Measurements from ENCODE around the gene IL10RB. TPM values are rescaled to one million over a fixed set of nuclear protein-coding genes. Genes with fewer than 3 reads are reported as not detected.

The IL10RB gene
- total RNA-seq, 1 donor from 2014 or later = 49.1 TPM

DNA sequence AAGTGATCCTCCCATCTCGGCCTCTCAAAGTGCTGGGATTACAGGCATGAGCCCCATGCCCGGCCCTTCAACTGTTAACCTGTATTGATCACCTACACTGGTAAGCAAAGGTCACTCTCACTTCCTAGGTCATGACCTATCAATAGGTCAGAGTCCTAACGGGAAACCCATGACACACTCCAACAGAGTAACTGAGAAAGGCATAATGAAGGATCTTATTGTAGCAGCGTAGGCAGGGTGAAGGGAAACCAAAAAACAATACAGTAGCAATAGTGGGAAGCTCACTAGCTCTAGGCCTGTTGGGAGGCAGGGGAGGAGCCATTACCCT lies 39.1 kb downstream of the IL10RB start:
- Histone ChIP-seq H3K9me3 (no peaks in the 10 kb centered on the region), H3K4me3 (no peak overlapping the region), H3K27me3 (ENCODE audit: low read depth) (no peaks in the 10 kb centered on the region), H3K4me1 (peaks cover 20% of the 10 kb centered on the region), H3K27ac (no peak overlapping the region), H3K36me3 (no peaks in the 10 kb centered on the region)
- intact Hi-C loops (cut with DNase I) = no loop called here
- TF ChIP-seq, protein P1, sequence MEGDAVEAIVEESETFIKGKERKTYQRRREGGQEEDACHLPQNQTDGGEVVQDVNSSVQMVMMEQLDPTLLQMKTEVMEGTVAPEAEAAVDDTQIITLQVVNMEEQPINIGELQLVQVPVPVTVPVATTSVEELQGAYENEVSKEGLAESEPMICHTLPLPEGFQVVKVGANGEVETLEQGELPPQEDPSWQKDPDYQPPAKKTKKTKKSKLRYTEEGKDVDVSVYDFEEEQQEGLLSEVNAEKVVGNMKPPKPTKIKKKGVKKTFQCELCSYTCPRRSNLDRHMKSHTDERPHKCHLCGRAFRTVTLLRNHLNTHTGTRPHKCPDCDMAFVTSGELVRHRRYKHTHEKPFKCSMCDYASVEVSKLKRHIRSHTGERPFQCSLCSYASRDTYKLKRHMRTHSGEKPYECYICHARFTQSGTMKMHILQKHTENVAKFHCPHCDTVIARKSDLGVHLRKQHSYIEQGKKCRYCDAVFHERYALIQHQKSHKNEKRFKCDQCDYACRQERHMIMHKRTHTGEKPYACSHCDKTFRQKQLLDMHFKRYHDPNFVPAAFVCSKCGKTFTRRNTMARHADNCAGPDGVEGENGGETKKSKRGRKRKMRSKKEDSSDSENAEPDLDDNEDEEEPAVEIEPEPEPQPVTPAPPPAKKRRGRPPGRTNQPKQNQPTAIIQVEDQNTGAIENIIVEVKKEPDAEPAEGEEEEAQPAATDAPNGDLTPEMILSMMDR (IDR thresholded peaks at IDR 0.05) = no peak
- DNase-seq (no peak), ATAC-seq (no peak)

DNA sequence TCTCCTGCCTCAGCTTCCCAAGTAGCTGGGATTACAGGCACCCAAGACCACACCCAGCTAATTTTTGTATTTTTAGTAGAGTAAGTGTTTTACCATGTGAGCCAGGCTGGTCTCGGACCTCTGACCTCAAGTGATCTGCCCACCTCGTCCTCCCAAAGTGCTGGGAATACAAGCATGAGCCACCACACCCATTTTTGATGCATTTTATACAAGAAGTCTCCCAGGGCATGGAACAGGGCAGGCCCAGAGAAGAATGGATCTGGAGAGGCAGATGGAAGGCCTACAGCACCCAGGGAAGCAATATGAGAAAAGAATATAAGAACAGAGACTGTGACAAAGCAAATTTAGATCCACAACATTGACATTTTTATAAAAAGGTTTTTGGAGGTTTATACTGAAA lies 39.8 kb downstream of the IL10RB start:
- ATAC-seq = no peak
- no peaks in the 10 kb centered on the region for H3K27me3 ChIP-seq (ENCODE audit: low read depth)
- intact Hi-C loops (cut with DNase I) = no loop called here
- H3K36me3 ChIP-seq = no peaks in the 10 kb centered on the region
- TF ChIP-seq, protein P1 (IDR thresholded peaks at IDR 0.05) = no peak
- H3K4me1 ChIP-seq = peaks cover 14% of the 10 kb centered on the region
- no peaks in the 10 kb centered on the region for H3K9me3 ChIP-seq
- no peak for DNase-seq
- no peak overlapping the region for H3K4me3 ChIP-seq
- no peak overlapping the region for H3K27ac ChIP-seq

DNA sequence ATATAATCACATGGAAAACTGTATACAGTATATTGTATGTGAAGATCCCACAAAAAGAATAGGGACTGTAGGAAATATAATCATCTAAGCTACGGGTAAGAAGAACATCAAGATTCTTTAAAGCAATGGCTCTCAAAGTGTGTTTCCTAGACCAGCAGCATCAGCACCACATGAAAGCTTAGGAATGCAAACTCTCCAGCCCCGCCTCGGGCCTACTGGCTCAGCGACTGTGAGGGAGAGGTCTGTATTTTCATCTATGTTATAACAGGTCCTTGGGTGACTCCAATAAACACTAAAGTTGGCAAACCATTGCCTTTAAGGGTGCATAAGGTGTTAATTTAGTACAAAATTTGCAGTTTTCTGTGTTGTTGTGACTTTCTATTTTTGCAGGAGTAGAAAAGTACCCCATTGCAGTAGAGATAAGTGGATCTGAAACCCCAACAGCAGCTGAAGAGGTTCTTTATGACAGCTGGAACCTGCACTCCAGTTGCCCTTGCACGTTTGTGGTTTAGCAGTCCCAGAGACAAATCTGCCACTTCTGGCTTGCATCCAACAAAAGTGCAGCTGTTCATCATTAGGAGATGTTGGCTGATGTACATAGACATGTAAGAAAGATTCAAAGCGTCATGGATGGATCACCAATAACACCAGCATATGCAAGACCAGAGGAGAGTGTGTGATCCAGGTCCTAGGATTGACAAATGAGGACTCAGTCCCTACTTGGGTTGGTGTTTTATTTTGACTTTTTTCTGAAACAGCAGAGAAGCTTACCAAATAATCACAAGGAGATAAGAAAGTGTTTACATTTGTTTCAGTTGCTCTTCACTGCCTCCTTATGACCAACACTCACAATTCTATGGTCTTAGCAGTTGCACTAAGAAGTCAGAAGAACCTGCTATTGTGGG lies 42.7 kb downstream of the IL10RB start:
- Histone ChIP-seq H3K9me3 (no peaks in the 10 kb centered on the region), H3K4me1 (no peaks in the 10 kb centered on the region), H3K27ac (no peak overlapping the region), H3K4me3 (no peak overlapping the region), H3K27me3 (ENCODE audit: low read depth) (no peaks in the 10 kb centered on the region), H3K36me3 (no peaks in the 10 kb centered on the region)
- ATAC-seq (no peak), DNase-seq (no peak)
- intact Hi-C loops (cut with DNase I) = no loop called here
- TF ChIP-seq, protein P1 (IDR thresholded peaks at IDR 0.05) = no peak

DNA sequence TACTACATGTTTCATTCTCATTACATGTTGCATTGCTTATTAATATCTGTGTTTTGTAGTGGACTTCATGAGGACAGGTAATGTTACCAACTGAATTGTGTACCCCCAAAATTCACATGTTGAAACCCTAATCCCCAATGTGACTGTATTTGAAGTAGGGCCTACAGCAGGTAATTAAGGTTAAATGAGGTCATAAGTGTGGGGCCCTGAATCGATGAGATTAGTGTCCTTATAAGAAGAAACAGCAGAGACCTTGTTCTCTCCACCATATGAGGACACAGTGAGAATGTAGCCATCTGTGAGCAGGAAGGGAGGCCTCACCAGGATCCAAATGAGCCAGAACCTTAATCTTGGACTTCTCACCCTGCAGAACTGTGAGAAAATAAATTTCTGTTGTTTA lies 43.6 kb downstream of the IL10RB start:
- no peaks in the 10 kb centered on the region for H3K9me3 ChIP-seq
- H3K27me3 ChIP-seq (ENCODE audit: low read depth) = no peaks in the 10 kb centered on the region
- TF ChIP-seq, protein P1 (IDR thresholded peaks at IDR 0.05) = no peak
- H3K4me1 ChIP-seq = no peaks in the 10 kb centered on the region
- H3K36me3 ChIP-seq = no peaks in the 10 kb centered on the region
- no peak overlapping the region for H3K4me3 ChIP-seq
- ATAC-seq = no peak
- no peak overlapping the region for H3K27ac ChIP-seq
- no peak for DNase-seq
- intact Hi-C loops (cut with DNase I) = no loop called here

DNA sequence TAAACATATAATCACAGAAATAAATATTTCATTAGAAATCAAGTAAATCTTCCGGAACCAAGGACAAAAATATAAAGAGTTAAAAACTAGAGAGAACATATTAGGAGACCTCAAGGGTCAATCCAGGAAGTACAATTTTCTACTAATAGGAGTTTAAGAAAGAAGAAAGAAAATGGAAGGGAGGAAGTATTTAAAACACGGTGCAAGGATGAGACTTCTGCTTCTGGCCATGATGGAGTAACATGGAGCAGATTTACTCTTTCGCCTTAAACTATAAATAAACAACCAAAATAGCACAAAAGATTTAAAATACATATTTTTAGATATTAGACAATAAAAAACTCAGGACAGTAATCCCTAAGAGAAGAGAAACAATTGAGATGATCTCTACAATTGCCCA lies 46.0 kb downstream of the IL10RB start:
- no peaks in the 10 kb centered on the region for H3K4me1 ChIP-seq
- no peak overlapping the region for H3K4me3 ChIP-seq
- no peaks in the 10 kb centered on the region for H3K36me3 ChIP-seq
- TF ChIP-seq, protein P1 (IDR thresholded peaks at IDR 0.05) = no peak
- intact Hi-C loops (cut with DNase I) = no loop called here
- ATAC-seq = no peak
- no peak for DNase-seq
- H3K27me3 ChIP-seq (ENCODE audit: low read depth) = no peaks in the 10 kb centered on the region
- H3K9me3 ChIP-seq = no peaks in the 10 kb centered on the region
- H3K27ac ChIP-seq = no peak overlapping the region

All from lower lobe of right lung (tissue), 2 donors.